Vagina (tissue), 2 donors: Measurements from ENCODE around the gene SMCR8. TPM values are rescaled to one million over a fixed set of nuclear protein-coding genes. Genes with fewer than 3 reads are reported as not detected.

Experiments used
- DNase-seq, 2 donors: peaks; one replicate each; pipeline ENCODE4 v3.0.0-alpha.2; 2017; ENCODE audit errors: extremely low spot score in 2 of 2
- H3K27ac ChIP-seq: fragments of 200-600 bp; sonication (generic); one replicate; pipeline ENCODE4 v1.5.1; 2019
- H3K27me3 ChIP-seq: fragments of 200-600 bp; sonication (generic); one replicate; pipeline ENCODE4 v1.5.1; 2019
- H3K36me3 ChIP-seq, 2 donors: fragments of 200-600 bp; sonication (generic); one replicate each; pipeline ENCODE4 v1.5.1; 2017 to 2019
- H3K4me1 ChIP-seq: fragments of 200-600 bp; sonication (generic); one replicate; pipeline ENCODE4 v1.5.1; 2019
- H3K4me3 ChIP-seq, 2 donors: fragments of 200-600 bp; sonication (generic); 1 replicate in 1 of 2; 2 replicates in 1 of 2; pipeline ENCODE4 v1.5.1; 2016 to 2019
- H3K9me3 ChIP-seq: fragments of 200-600 bp; sonication (generic); one replicate; pipeline ENCODE4 v1.5.1; 2019
- CTCF ChIP-seq, 3 experiments: fragments of 450-650 bp in 2 of 3; fragments of 200-600 bp in 1 of 3; sonication (generic) in 1 of 3; IDR thresholded peaks; one replicate each; pipeline ENCODE4 v1.5.1; 2017 to 2019; ENCODE audit warnings: antibody characterized with exemption in 3 of 3, mild to moderate bottlenecking in 2 of 3, moderate library complexity in 2 of 3
- POLR2A ChIP-seq, 2 donors: fragments of 450-650 bp; IDR thresholded peaks; one replicate each; pipeline ENCODE4 v1.6.1; 2017; ENCODE audit warnings: antibody characterized with exemption in 2 of 2, mild to moderate bottlenecking in 2 of 2, moderate library complexity in 2 of 2
- POLR2AphosphoS5 ChIP-seq, 2 donors: sonication (generic); formaldehyde crosslinking; IDR thresholded peaks; one replicate each; pipeline ENCODE4 v1.9.0; 2017; ENCODE audit warnings: antibody characterized with exemption in 2 of 2, mild to moderate bottlenecking in 2 of 2, low read depth in 1 of 2; ENCODE audit not compliant: insufficient read depth in 1 of 2
- intact Hi-C: fragments of 100-400 bp; cut with DNase I; formaldehyde crosslinking; loops from one replicate; pipeline ENCODE4 v1.15.1; 2023
- total RNA-seq: library from RNA; depleted of rRNA; stranded (reverse); fragments of >200 nt; gene quantifications from one replicate; pipeline ENCODE4 v1.2.3, GENCODE V29; 2016

Gene SMCR8
- total RNA-seq, 1 donor from 2014 or later: 11.0 TPM

GRCh38 chr17:18309202-18309601, 5.9 kb upstream of the SMCR8 start:
- TF ChIP-seq POLR2A (IDR thresholded peaks at IDR 0.05) (no peak), POLR2AphosphoS5 (IDR thresholded peaks at IDR 0.05; ENCODE audit: insufficient read depth in 1 of 2, low read depth in 1 of 2) (no peak), CTCF (IDR thresholded peaks at IDR 0.05) (no peak)
- Histone ChIP-seq H3K4me1 (peaks cover 27% of the 10 kb centered on the region), H3K9me3 (no peaks in the 10 kb centered on the region), H3K4me3 (no peak overlapping the region), H3K27me3 (no peaks in the 10 kb centered on the region), H3K36me3 (peaks cover 0 to 42% of the 10 kb centered on the region in 2 donors), H3K27ac (no peak overlapping the region)
- DNase-seq: no peak
- intact Hi-C loops: no loop called here

GRCh38 chr17:18314059-18314730, 898 bp upstream of the SMCR8 start:
- H3K36me3 ChIP-seq: peaks cover 0 to 15% of the 10 kb centered on the region in 2 donors
- no peak for DNase-seq
- H3K9me3 ChIP-seq: no peaks in the 10 kb centered on the region
- peak overlapping the region; percentile 83 to 87 for H3K4me3 ChIP-seq
- intact Hi-C loops: no loop called here
- peak overlapping the region; percentile 91 for H3K27ac ChIP-seq
- peaks cover 68% of the 10 kb centered on the region for H3K4me1 ChIP-seq
- TF ChIP-seq POLR2AphosphoS5 (IDR thresholded peaks at IDR 0.05; ENCODE audit: insufficient read depth in 1 of 2, low read depth in 1 of 2) (no peak), POLR2A (IDR thresholded peaks at IDR 0.05) (no peak)
- no peaks in the 10 kb centered on the region for H3K27me3 ChIP-seq

GRCh38 chr17:18315562-18315922, 449 bp downstream of the SMCR8 start:
- intact Hi-C loops: no loop called here
- Histone ChIP-seq H3K4me3 (peak overlapping the region; percentile 83 to 87), H3K9me3 (no peaks in the 10 kb centered on the region), H3K4me1 (peaks cover 81% of the 10 kb centered on the region), H3K27me3 (no peaks in the 10 kb centered on the region), H3K36me3 (peaks cover 0 to 15% of the 10 kb centered on the region in 2 donors), H3K27ac (peak overlapping the region; percentile 91)
- no peak for DNase-seq
- no peak for TF ChIP-seq POLR2A (IDR thresholded peaks at IDR 0.05)
- TF ChIP-seq POLR2AphosphoS5 (IDR thresholded peaks at IDR 0.05; ENCODE audit: insufficient read depth in 1 of 2, low read depth in 1 of 2): no peak
- TF ChIP-seq CTCF (IDR thresholded peaks at IDR 0.05): no peak

GRCh38 chr17:18315961-18316360, 868 bp downstream of the SMCR8 start:
- Histone ChIP-seq H3K4me1 (peaks cover 85% of the 10 kb centered on the region), H3K27ac (peak overlapping the region; percentile 91), H3K27me3 (no peaks in the 10 kb centered on the region), H3K36me3 (peaks cover 0 to 15% of the 10 kb centered on the region in 2 donors), H3K4me3 (peak overlapping the region; percentile 83 to 87), H3K9me3 (no peaks in the 10 kb centered on the region)
- TF ChIP-seq POLR2AphosphoS5 (IDR thresholded peaks at IDR 0.05; ENCODE audit: insufficient read depth in 1 of 2, low read depth in 1 of 2) (no peak), CTCF (IDR thresholded peaks at IDR 0.05) (no peak), POLR2A (IDR thresholded peaks at IDR 0.05) (no peak)
- intact Hi-C loops: no loop called here
- no peak for DNase-seq

- H3K36me3 ChIP-seq: peaks cover 0 to 25% of the 10 kb centered on the region in 2 donors
- no peak for DNase-seq
- H3K27ac ChIP-seq: no peak overlapping the region
- H3K4me1 ChIP-seq: peaks cover 69% of the 10 kb centered on the region
- intact Hi-C loops: no loop called here
- no peaks in the 10 kb centered on the region for H3K27me3 ChIP-seq
- H3K4me3 ChIP-seq: no peak overlapping the region
- no peaks in the 10 kb centered on the region for H3K9me3 ChIP-seq
- no peak for TF ChIP-seq POLR2AphosphoS5 (IDR thresholded peaks at IDR 0.05; ENCODE audit: insufficient read depth in 1 of 2, low read depth in 1 of 2)
- no peak for TF ChIP-seq CTCF (IDR thresholded peaks at IDR 0.05)
Observed at GRCh38 chr17:18318117-18318516, 3.0 kb downstream of the SMCR8 start.
